Thyroid gland (tissue), 4 donors: Measurements from ENCODE around the gene ARL6IP6. TPM values are rescaled to one million over a fixed set of nuclear protein-coding genes. Genes with fewer than 3 reads are reported as not detected.

ENCODE experiments used
- DNase-seq, 2 donors: peaks; one replicate each; pipeline ENCODE4 v3.0.0-alpha.2; 2019
- H3K27ac ChIP-seq, 3 donors: fragments of 200-600 bp; sonication (generic); 1 replicate in 2 of 3; 2 replicates in 1 of 3; pipeline ENCODE4 v1.5.1; 2016 to 2019; ENCODE audit warnings: mild to moderate bottlenecking in 1 of 3, moderate library complexity in 1 of 3
- H3K27me3 ChIP-seq: fragments of 200-600 bp; sonication (generic); one replicate; pipeline ENCODE4 v1.5.1; 2019
- H3K36me3 ChIP-seq, 2 donors: fragments of 200-600 bp; sonication (generic); one replicate each; pipeline ENCODE4 v1.5.1; 2016 to 2019
- H3K4me1 ChIP-seq, 2 donors: fragments of 200-600 bp; sonication (generic); one replicate each; pipeline ENCODE4 v1.5.1; 2017 to 2019
- H3K4me3 ChIP-seq, 3 donors: fragments of 200-600 bp; sonication (generic); replicated peaks in 1 of 3; 1 replicate in 2 of 3; 2 replicates in 1 of 3; pipeline ENCODE4 v1.5.1; 2016; ENCODE audit warnings: mild to moderate bottlenecking in 1 of 3
- H3K9me3 ChIP-seq: fragments of 200-600 bp; sonication (generic); one replicate; pipeline ENCODE4 v1.5.1; 2017
- CTCF ChIP-seq, 6 experiments: fragments of 200-600 bp in 3 of 6; fragments of 450-650 bp in 3 of 6; sonication (generic) in 3 of 6; IDR thresholded peaks; one replicate each; pipeline ENCODE4 v1.5.1; 2016 to 2019; ENCODE audit warnings: antibody characterized with exemption in 6 of 6, mild to moderate bottlenecking in 2 of 6, inconsistent platforms in 1 of 6, moderate library complexity in 1 of 6
- POLR2A ChIP-seq, 2 donors: fragments of 450-650 bp; IDR thresholded peaks; one replicate each; pipeline ENCODE4 v1.6.1; 2017; ENCODE audit warnings: antibody characterized with exemption in 2 of 2, mild to moderate bottlenecking in 2 of 2, moderate library complexity in 1 of 2
- WGBS, 2 donors: methylation state at CpG; one replicate each; pipeline ENCODE4 v1.1.5; 2017; 5-methylcytosine and 5-hydroxymethylcytosine counted together
- intact Hi-C: fragments of 100-400 bp; cut with DNase I; formaldehyde crosslinking; loops from one replicate; pipeline ENCODE4 v1.15.1; 2023
- total RNA-seq, 4 donors: library from RNA; depleted of rRNA; stranded (reverse); fragments of >200 nt; gene quantifications; one replicate each; pipeline ENCODE4 v1.2.3, GENCODE V29; 2016

Gene ARL6IP6
- total RNA-seq, 4 donors from 2014 or later: 12.4 to 19.9 (median 14.0) TPM

- no peak for DNase-seq
- intact Hi-C loops: loop anchor here (10.0 kb wide), 1 partner anchor 540 kb away; the partner anchor contains the start of gene STAM2
- WGBS, 2 donors: 85 to 89% methylated on average over 1 of the region's 1 CpG
- Histone ChIP-seq H3K4me1 (peaks cover 11 to 16% of the 10 kb centered on the region in 2 donors), H3K27ac (no peak overlapping the region), H3K36me3 (peaks cover 0 to 5% of the 10 kb centered on the region in 2 donors), H3K9me3 (no peaks in the 10 kb centered on the region), H3K4me3 (no peak overlapping the region), H3K27me3 (no peaks in the 10 kb centered on the region)
- no peak for TF ChIP-seq CTCF (IDR thresholded peaks at IDR 0.05)
- TF ChIP-seq POLR2A (IDR thresholded peaks at IDR 0.05): no peak
Observed at GRCh38 chr2:152715112-152715511, 3.3 kb upstream of the ARL6IP6 start.

GRCh38 chr2:152715854-152716428 lies 2.5 kb upstream of the ARL6IP6 start:
- DNase-seq: no peak
- TF ChIP-seq POLR2A (IDR thresholded peaks at IDR 0.05) (no peak), CTCF (IDR thresholded peaks at IDR 0.05) (peak in 1 of 6 experiments; percentile 12)
- Histone ChIP-seq H3K36me3 (peaks cover 0 to 5% of the 10 kb centered on the region in 2 donors), H3K27me3 (no peaks in the 10 kb centered on the region), H3K27ac (no peak overlapping the region), H3K9me3 (no peaks in the 10 kb centered on the region), H3K4me1 (peaks cover 11 to 16% of the 10 kb centered on the region in 2 donors), H3K4me3 (no peak overlapping the region)
- 25 to 32% methylated on average over 8 of the region's 8 CpGs for WGBS, 2 donors
- intact Hi-C loops: loop anchor here (10.0 kb wide), 1 partner anchor 541 kb away; the partner anchor contains the start of gene STAM2

GRCh38 chr2:152716805-152717227 lies 1.6 kb upstream of the ARL6IP6 start:
- WGBS, 2 donors: 0 to 1% methylated on average over 13 of the region's 13 CpGs
- DNase-seq: peak; percentile 6 to 39
- H3K4me1 ChIP-seq: peaks cover 11 to 16% of the 10 kb centered on the region in 2 donors
- intact Hi-C loops: loop anchor here (10.0 kb wide), 1 partner anchor 542 kb away; the partner anchor contains the start of gene STAM2
- H3K9me3 ChIP-seq: no peaks in the 10 kb centered on the region
- H3K27me3 ChIP-seq: no peaks in the 10 kb centered on the region
- H3K36me3 ChIP-seq: peaks cover 0 to 5% of the 10 kb centered on the region in 2 donors
- H3K27ac ChIP-seq: peak overlapping the region; percentile 17 to 98 (median 98)
- peak overlapping the region; percentile 68 to 94 (median 85) for H3K4me3 ChIP-seq
- TF ChIP-seq CTCF (IDR thresholded peaks at IDR 0.05): no peak
- no peak for TF ChIP-seq POLR2A (IDR thresholded peaks at IDR 0.05)

GRCh38 chr2:152717228-152718075 lies 968 bp upstream of the ARL6IP6 start, which contains the start of gene PRPF40A:
TSS of gene PRPF40A (minus strand) at chr2:152717461. CDS start at chr2:152717439, 22 bp downstream.
- DNase-seq: peak; percentile 99
- intact Hi-C loops: loop anchor here (10.0 kb wide), 1 partner anchor 543 kb away; the partner anchor contains the start of gene STAM2
- peaks cover 11 to 16% of the 10 kb centered on the region in 2 donors for H3K4me1 ChIP-seq
- H3K27me3 ChIP-seq: no peaks in the 10 kb centered on the region
- WGBS, 2 donors: 0 to 1% methylated on average over 32 to 49 of the region's 71 CpGs
- H3K27ac ChIP-seq: peak within 1 kb of the TSS; percentile 92 to 98 (median 98)
- H3K36me3 ChIP-seq: peaks cover 0 to 5% of the 10 kb centered on the region in 2 donors
- TF ChIP-seq CTCF (IDR thresholded peaks at IDR 0.05) (no peak), POLR2A (IDR thresholded peaks at IDR 0.05) (peak; percentile 65 to 89)
- H3K4me3 ChIP-seq: peak within 1 kb of the TSS; percentile 72 to 94 (median 85)
- no peaks in the 10 kb centered on the region for H3K9me3 ChIP-seq
